ENCODE measurements around the gene CHCHD2. TPM values are rescaled to one million over a fixed set of nuclear protein-coding genes. Genes with fewer than 3 reads are reported as not detected.

The CHCHD2 gene
- total and polyA plus RNA-seq, 9 of the 15 experiments (the other 6 are each of a cell fraction or from before 2014, with no cell fraction given), result 145 to 1,044 (median 648) TPM

GRCh38 chr7:56106108-56107073 lies at the start of gene CHCHD2 (continued):
- TF ChIP-seq ZNF282 (CRISPR knock-in tag; IDR thresholded peaks at IDR 0.05) (no peak), PPARD (CRISPR knock-in tag; IDR thresholded peaks at IDR 0.05) (no peak), DDX20 (tag; IDR thresholded peaks at IDR 0.05; ENCODE audit: low read depth) (no peak), SMAD1 (IDR thresholded peaks at IDR 0.05; ENCODE audit: low read depth, low read length, partially characterized antibody) (peak; percentile 18), IFI16 (CRISPR knock-in tag; IDR thresholded peaks at IDR 0.05) (no peak), POLR2AphosphoS2 (IDR thresholded peaks at IDR 0.05; ENCODE audit: low read length) (0 out of 2 replicates have a peak, but pooled peaks have one; percentile 46), GTF3C2 (IDR thresholded peaks at IDR 0.05; ENCODE audit: borderline replicate concordance, extremely low read depth, insufficient read length) (no peak), ZNF232 (CRISPR knock-in tag; IDR thresholded peaks at IDR 0.05) (peak; percentile 79), TOE1 (IDR thresholded peaks at IDR 0.05; ENCODE audit: borderline replicate concordance) (no peak; the same call in 1 of the 2 replicates), TOE1 (CRISPR knock-in tag; IDR thresholded peaks at IDR 0.05; ENCODE audit: borderline replicate concordance, low read depth) (no peak), SMARCA4 (IDR thresholded peaks at IDR 0.05) (no peak), PTRF (tag; IDR thresholded peaks at IDR 0.05) (no peak), HNRNPH1 (optimal IDR thresholded peaks at IDR 0.05; ENCODE audit: low read depth, low read length) (no peak), DMBX1 (CRISPR knock-in tag; IDR thresholded peaks at IDR 0.05; ENCODE audit: borderline replicate concordance) (no peak), RNF2 (IDR thresholded peaks at IDR 0.05) (peak; percentile 64; the same call in 1 of the 2 replicates), NCOA6 (IDR thresholded peaks at IDR 0.05) (no peak), ZC3H11A (IDR thresholded peaks at IDR 0.05; ENCODE audit: low read depth, low read length) (no peak), ZNF584 (CRISPR knock-in tag; IDR thresholded peaks at IDR 0.05; ENCODE audit: low read depth) (no peak)
- TF ChIP-seq, protein P1, sequence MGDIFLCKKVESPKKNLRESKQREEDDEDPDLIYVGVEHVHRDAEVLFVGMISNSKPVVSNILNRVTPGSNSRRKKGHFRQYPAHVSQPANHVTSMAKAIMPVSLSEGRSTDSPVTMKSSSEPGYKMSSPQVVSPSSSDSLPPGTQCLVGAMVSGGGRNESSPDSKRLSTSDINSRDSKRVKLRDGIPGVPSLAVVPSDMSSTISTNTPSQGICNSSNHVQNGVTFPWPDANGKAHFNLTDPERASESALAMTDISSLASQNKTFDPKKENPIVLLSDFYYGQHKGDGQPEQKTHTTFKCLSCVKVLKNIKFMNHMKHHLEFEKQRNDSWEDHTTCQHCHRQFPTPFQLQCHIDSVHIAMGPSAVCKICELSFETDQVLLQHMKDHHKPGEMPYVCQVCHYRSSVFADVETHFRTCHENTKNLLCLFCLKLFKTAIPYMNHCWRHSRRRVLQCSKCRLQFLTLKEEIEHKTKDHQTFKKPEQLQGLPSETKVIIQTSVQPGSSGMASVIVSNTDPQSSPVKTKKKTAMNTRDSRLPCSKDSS (IDR thresholded peaks at IDR 0.05; ENCODE audit: low read depth, partially characterized antibody), result no peak
- TF ChIP-seq, protein P2, sequence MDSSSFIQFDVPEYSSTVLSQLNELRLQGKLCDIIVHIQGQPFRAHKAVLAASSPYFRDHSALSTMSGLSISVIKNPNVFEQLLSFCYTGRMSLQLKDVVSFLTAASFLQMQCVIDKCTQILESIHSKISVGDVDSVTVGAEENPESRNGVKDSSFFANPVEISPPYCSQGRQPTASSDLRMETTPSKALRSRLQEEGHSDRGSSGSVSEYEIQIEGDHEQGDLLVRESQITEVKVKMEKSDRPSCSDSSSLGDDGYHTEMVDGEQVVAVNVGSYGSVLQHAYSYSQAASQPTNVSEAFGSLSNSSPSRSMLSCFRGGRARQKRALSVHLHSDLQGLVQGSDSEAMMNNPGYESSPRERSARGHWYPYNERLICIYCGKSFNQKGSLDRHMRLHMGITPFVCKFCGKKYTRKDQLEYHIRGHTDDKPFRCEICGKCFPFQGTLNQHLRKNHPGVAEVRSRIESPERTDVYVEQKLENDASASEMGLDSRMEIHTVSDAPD (CRISPR knock-in tag; IDR thresholded peaks at IDR 0.05), result no peak
- TF ChIP-seq, protein P3, sequence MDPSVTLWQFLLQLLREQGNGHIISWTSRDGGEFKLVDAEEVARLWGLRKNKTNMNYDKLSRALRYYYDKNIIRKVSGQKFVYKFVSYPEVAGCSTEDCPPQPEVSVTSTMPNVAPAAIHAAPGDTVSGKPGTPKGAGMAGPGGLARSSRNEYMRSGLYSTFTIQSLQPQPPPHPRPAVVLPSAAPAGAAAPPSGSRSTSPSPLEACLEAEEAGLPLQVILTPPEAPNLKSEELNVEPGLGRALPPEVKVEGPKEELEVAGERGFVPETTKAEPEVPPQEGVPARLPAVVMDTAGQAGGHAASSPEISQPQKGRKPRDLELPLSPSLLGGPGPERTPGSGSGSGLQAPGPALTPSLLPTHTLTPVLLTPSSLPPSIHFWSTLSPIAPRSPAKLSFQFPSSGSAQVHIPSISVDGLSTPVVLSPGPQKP (CRISPR knock-in tag; IDR thresholded peaks at IDR 0.05), result no peak

Data from K562 (cell line).